ENCODE measurements around the gene ELL.

Gene ELL

GRCh38 chr19:18488403-18488723 lies 33.5 kb downstream of the ELL start:
- peak in 1 of 5 experiments; percentile 18 for DNase-seq

GRCh38 chr19:18487576-18488402 lies 34.1 kb downstream of the ELL start:
- DNase-seq, result no peak

GRCh38 chr19:18486746-18487145 lies 35.1 kb downstream of the ELL start:
- no peak for DNase-seq

- DNase-seq, result no peak
Measured at GRCh38 chr19:18484992-18485391, 36.9 kb downstream of the ELL start.

GRCh38 chr19:18483119-18483890 lies 38.6 kb downstream of the ELL start:
- no peak for DNase-seq

GRCh38 chr19:18481505-18482222 lies 40.2 kb downstream of the ELL start:
- no peak for DNase-seq

GRCh38 chr19:18480006-18480691 lies 41.7 kb downstream of the ELL start:
- no peak for DNase-seq

- peak in 3 of 5 experiments; percentile 38 to 78 (median 75) for DNase-seq
Measured at GRCh38 chr19:18478545-18479311, 43.1 kb downstream of the ELL start.

- DNase-seq, result no peak
Measured at GRCh38 chr19:18477974-18478373, 43.9 kb downstream of the ELL start.

GRCh38 chr19:18477042-18477779 lies 44.7 kb downstream of the ELL start:
- peak in 1 of 5 experiments; percentile 68 for DNase-seq

GRCh38 chr19:18476507-18477041 lies 45.3 kb downstream of the ELL start:
- DNase-seq, result no peak

- no peak for DNase-seq
Measured at GRCh38 chr19:18475762-18476331, 46.0 kb downstream of the ELL start.

GRCh38 chr19:18475004-18475453 lies 46.8 kb downstream of the ELL start:
- peak in 2 of 5 experiments; percentile 76 to 79 for DNase-seq

GRCh38 chr19:18474366-18474887 lies 47.4 kb downstream of the ELL start:
- no peak for DNase-seq

GRCh38 chr19:18473706-18474087 lies 48.2 kb downstream of the ELL start:
- no peak for DNase-seq

- DNase-seq, result no peak
Measured at GRCh38 chr19:18473003-18473705, 48.7 kb downstream of the ELL start.

- DNase-seq, result no peak
Measured at GRCh38 chr19:18470787-18471186, 51.1 kb downstream of the ELL start.

- peak; percentile 38 to 58 (median 50) for DNase-seq
Measured at GRCh38 chr19:18469069-18469846, 52.6 kb downstream of the ELL start.

- DNase-seq, result no peak
Measured at GRCh38 chr19:18468517-18468916, 53.4 kb downstream of the ELL start.
